Endodermal cell (in vitro differentiated cells): ENCODE data around the gene TRMT1. TPM values are rescaled to one million over a fixed set of nuclear protein-coding genes. Genes with fewer than 3 reads are reported as not detected.

Experiments
- DNase-seq: peaks from one replicate; pipeline ENCODE4 v3.0.0-alpha.2; 2017
- H3K27ac ChIP-seq: 2 replicates; pipeline ENCODE4 v1.5.1; 2013; ENCODE audit warnings: mild to moderate bottlenecking, low read depth, low read length, moderate library complexity
- H3K27me3 ChIP-seq: 2 replicates; pipeline ENCODE4 v1.6.1; 2013; ENCODE audit warnings: mild to moderate bottlenecking, low read length, moderate library complexity; ENCODE audit not compliant: insufficient read depth, control insufficient read depth, poor library complexity, severe bottlenecking
- H3K36me3 ChIP-seq: 2 replicates; pipeline ENCODE4 v1.7.0; 2013; ENCODE audit warnings: mild to moderate bottlenecking, low read length, moderate library complexity; ENCODE audit not compliant: control insufficient read depth, insufficient read depth
- H3K4me1 ChIP-seq: one replicate; pipeline ENCODE4 v1.7.0; 2013; ENCODE audit warnings: low read length; ENCODE audit not compliant: control insufficient read depth, insufficient read depth
- H3K4me3 ChIP-seq: 2 replicates; pipeline ENCODE4 v1.5.1; 2013; ENCODE audit warnings: mild to moderate bottlenecking, low read length, moderate library complexity
- H3K9ac ChIP-seq: 2 replicates; pipeline ENCODE4 v1.6.1; 2013; ENCODE audit warnings: mild to moderate bottlenecking, low read length, moderate library complexity; ENCODE audit not compliant: poor library complexity, severe bottlenecking; ENCODE audit errors: extremely low read depth
- H3K9me3 ChIP-seq: 2 replicates; pipeline ENCODE4 v1.6.1; 2013; ENCODE audit warnings: mild to moderate bottlenecking, low read length, moderate library complexity; ENCODE audit not compliant: control insufficient read depth
- H3K27ac Mint-ChIP-seq: 2 replicates; pipeline ENCODE4 v1.8.0; 2020; ENCODE audit warnings: mixed read lengths
- H3K27me3 Mint-ChIP-seq: 2 replicates; pipeline ENCODE4 v1.8.0; 2021; ENCODE audit warnings: mild to moderate bottlenecking, mixed read lengths; ENCODE audit not compliant: insufficient read depth
- H3K36me3 Mint-ChIP-seq: 2 replicates; pipeline ENCODE4 v1.8.0; 2020; ENCODE audit warnings: low read depth, mixed read lengths
- H3K4me1 Mint-ChIP-seq: 2 replicates; pipeline ENCODE4 v1.8.0; 2020; ENCODE audit warnings: mixed read lengths
- H3K4me3 Mint-ChIP-seq: 2 replicates; pipeline ENCODE4 v1.8.0; 2020; ENCODE audit warnings: mild to moderate bottlenecking, moderate library complexity, mixed read lengths
- H3K9me3 Mint-ChIP-seq: 2 replicates; pipeline ENCODE4 v1.8.0; 2020; ENCODE audit warnings: mild to moderate bottlenecking, mixed read lengths
- CTCF ChIP-seq: fragments of 200-600 bp; sonication (generic); conservative IDR thresholded peaks from 2 replicates; pipeline ENCODE4 v1.5.0; 2021; ENCODE audit warnings: antibody characterized with exemption, mild to moderate bottlenecking
- WGBS, 2 experiments: methylation state at CpG; one replicate each; pipeline versions ENCODE4 v1.1.5 to v1.1.7; 2013; ENCODE audit warnings: missing lambda C conversion rate in 2 of 2, mixed read lengths in 1 of 2; ENCODE audit not compliant: insufficient coverage in 1 of 2, insufficient read length in 1 of 2; 5-methylcytosine and 5-hydroxymethylcytosine counted together
- total RNA-seq, 2 donors: library from RNA; stranded (reverse); fragmentation: NEBNext Ultra II Directional in 1 of 2; extraction: Animal tissue kit (Norgen Biotek cat#: 25700) in 1 of 2; gene quantifications; 2 replicates in 1 of 2; 3 replicates in 1 of 2; pipeline ENCODE4 v1.2.1, GENCODE V29; 2021

Gene TRMT1
- total RNA-seq, 2 donors from 2014 or later: 51.3 to 66.2 TPM

- WGBS, 2 experiments: 91 to 100% methylated on average over 1 to 4 of the region's 4 CpGs
- no peak overlapping the region for H3K27ac Mint-ChIP-seq
- no peaks in the 10 kb centered on the region for H3K36me3 Mint-ChIP-seq
- Histone ChIP-seq H3K9ac (no peak overlapping the region), H3K4me3 (no peak overlapping the region), H3K36me3 (no peaks in the 10 kb centered on the region), H3K9me3 (no peaks in the 10 kb centered on the region), H3K27ac (no peak overlapping the region), H3K27me3 (no peaks in the 10 kb centered on the region), H3K4me1 (peaks cover 17% of the 10 kb centered on the region)
- no peak for TF ChIP-seq CTCF
- H3K4me3 Mint-ChIP-seq: no peak overlapping the region
- peaks cover 48% of the 10 kb centered on the region for H3K27me3 Mint-ChIP-seq
- peaks cover 30% of the 10 kb centered on the region for H3K4me1 Mint-ChIP-seq
- H3K9me3 Mint-ChIP-seq: no peaks in the 10 kb centered on the region
- DNase-seq: no peak
Observed at GRCh38 chr19:13074378-13074777, 42.2 kb downstream of the TRMT1 start.

- H3K27me3 Mint-ChIP-seq: peaks cover 51% of the 10 kb centered on the region
Observed at GRCh38 chr19:13073263-13073662, 43.3 kb downstream of the TRMT1 start.

GRCh38 chr19:13072188-13072908 lies 44.2 kb downstream of the TRMT1 start:
- no peak for DNase-seq
- H3K9ac ChIP-seq: no peak overlapping the region
- Mint-ChIP-seq H3K4me3 (no peak overlapping the region), H3K27me3 (peaks cover 52% of the 10 kb centered on the region), H3K4me1 (peaks cover 24% of the 10 kb centered on the region), H3K9me3 (no peaks in the 10 kb centered on the region), H3K36me3 (no peaks in the 10 kb centered on the region), H3K27ac (no peak overlapping the region)
- WGBS, 2 experiments: 83 to 92% methylated on average over 4 to 9 of the region's 9 CpGs
- TF ChIP-seq CTCF: no peak
- H3K4me3 ChIP-seq: no peak overlapping the region
- H3K27ac ChIP-seq: no peak overlapping the region
- H3K4me1 ChIP-seq: peaks cover 10% of the 10 kb centered on the region
- H3K9me3 ChIP-seq: no peaks in the 10 kb centered on the region
- H3K27me3 ChIP-seq: no peaks in the 10 kb centered on the region
- no peaks in the 10 kb centered on the region for H3K36me3 ChIP-seq

More at GRCh38 chr19:13073263-13073662, 43.3 kb downstream of the TRMT1 start:
- no peaks in the 10 kb centered on the region for H3K27me3 ChIP-seq
- H3K36me3 ChIP-seq: no peaks in the 10 kb centered on the region
- Mint-ChIP-seq H3K36me3 (no peaks in the 10 kb centered on the region), H3K9me3 (no peaks in the 10 kb centered on the region), H3K4me1 (peaks cover 32% of the 10 kb centered on the region), H3K27ac (no peak overlapping the region), H3K4me3 (no peak overlapping the region)
- peaks cover 12% of the 10 kb centered on the region for H3K4me1 ChIP-seq
- peak; percentile 40 for TF ChIP-seq CTCF
- no peaks in the 10 kb centered on the region for H3K9me3 ChIP-seq
- DNase-seq: peak; percentile 48
- no peak overlapping the region for H3K27ac ChIP-seq
- H3K4me3 ChIP-seq: no peak overlapping the region
- H3K9ac ChIP-seq: no peak overlapping the region
- WGBS, 2 experiments: 79 to 100% methylated on average over 1 to 5 of the region's 5 CpGs
